Activated T-helper 1 cell treated with Interleukin-2 at 50 U/mL for 16 hours (primary cell): Measurements from ENCODE around the gene ICE1.

Experiments
- DNase-seq: peaks from one replicate; pipeline ENCODE4 v3.0.0-alpha.2; 2020; ENCODE audit warnings: low read depth

ICE1 gene

GRCh38 chr5:5539590-5539989 is 117.1 kb downstream of the ICE1 start:
- no peak for DNase-seq
